Prostate gland (tissue), 2 donors: ENCODE measurements around the gene CFAP97D2. TPM values are rescaled to one million over a fixed set of nuclear protein-coding genes. Genes with fewer than 3 reads are reported as not detected.

Experiments used
- DNase-seq: peaks from one replicate; pipeline ENCODE4 v3.0.0-alpha.2; 2019; ENCODE audit warnings: low spot score
- H3K27ac ChIP-seq, 2 donors: fragments of 200-600 bp; sonication (generic); 2 replicates each; pipeline ENCODE4 v1.5.1; 2017 to 2019
- H3K27me3 ChIP-seq: fragments of 200-600 bp; sonication (generic); replicated peaks from 2 replicates; pipeline ENCODE4 v1.5.1; 2019; ENCODE audit not compliant: insufficient read depth
- H3K36me3 ChIP-seq, 2 donors: fragments of 200-600 bp; sonication (generic); 1 replicate in 1 of 2; 2 replicates in 1 of 2; pipeline versions ENCODE4 v1.5.1 to v1.8.1; 2017 to 2019
- H3K4me1 ChIP-seq: fragments of 200-600 bp; sonication (generic); replicated peaks from 2 replicates; pipeline ENCODE4 v1.5.1; 2019
- H3K4me3 ChIP-seq, 2 donors: fragments of 200-600 bp; sonication (generic); 2 replicates each; pipeline ENCODE4 v1.5.1; 2017 to 2019
- H3K9me3 ChIP-seq: fragments of 200-600 bp; sonication (generic); 2 replicates; pipeline ENCODE4 v1.5.1; 2017
- CTCF ChIP-seq, 4 experiments: fragments of 200-600 bp in 2 of 4; fragments of 450-650 bp in 2 of 4; sonication (generic) in 2 of 4; IDR thresholded peaks; 1 replicate in 3 of 4; 2 replicates in 1 of 4; pipeline ENCODE4 v1.5.1; 2016 to 2019; ENCODE audit warnings: antibody characterized with exemption in 4 of 4, mild to moderate bottlenecking in 2 of 4, moderate library complexity in 2 of 4
- POLR2A ChIP-seq: fragments of 450-650 bp; IDR thresholded peaks from one replicate; pipeline ENCODE4 v1.6.1; 2016; ENCODE audit warnings: antibody characterized with exemption, mild to moderate bottlenecking
- POLR2AphosphoS5 ChIP-seq: sonication (generic); formaldehyde crosslinking; IDR thresholded peaks from one replicate; pipeline ENCODE4 v1.6.1; 2017; ENCODE audit warnings: antibody characterized with exemption
- WGBS: methylation state at CpG from one replicate; pipeline ENCODE4 v1.1.5; 2018; 5-methylcytosine and 5-hydroxymethylcytosine counted together
- intact Hi-C: fragments of 100-400 bp; cut with DNase I; formaldehyde crosslinking; loops from one replicate; pipeline ENCODE4 v1.14.2; 2022
- total RNA-seq, 2 donors: library from RNA; depleted of rRNA; stranded (reverse); fragments of >200 nt; gene quantifications; one replicate each; pipeline ENCODE4 v1.1.0, GENCODE V29; 2016

CFAP97D2 gene
- total RNA-seq, 2 donors from 2014 or later: 0.62 TPM; not detected in 1

GRCh38 chr13:114256547-114256946 lies 77.5 kb downstream of the CFAP97D2 start:
- Histone ChIP-seq H3K27me3 (no peaks in the 10 kb centered on the region), H3K4me3 (no peak overlapping the region), H3K27ac (no peak overlapping the region), H3K4me1 (no peaks in the 10 kb centered on the region), H3K36me3 (peaks cover 0 to under 1% of the 10 kb centered on the region in 2 donors), H3K9me3 (no peaks in the 10 kb centered on the region)
- intact Hi-C loops: no loop called here
- 86% methylated on average over 1 of the region's 1 CpG for whole genome bisulfite sequencing
- no peak for TF ChIP-seq POLR2AphosphoS5
- TF ChIP-seq POLR2A: no peak
- TF ChIP-seq CTCF (IDR thresholded peaks at IDR 0.05): no peak
- no peak for DNase-seq

GRCh38 chr13:114257014-114257413 lies 78.0 kb downstream of the CFAP97D2 start:
- Histone ChIP-seq H3K27me3 (no peaks in the 10 kb centered on the region), H3K4me3 (no peak overlapping the region), H3K27ac (no peak overlapping the region), H3K9me3 (no peaks in the 10 kb centered on the region), H3K36me3 (no peaks in the 10 kb centered on the region), H3K4me1 (no peaks in the 10 kb centered on the region)
- intact Hi-C loops: no loop called here
- WGBS: 95% methylated on average over 4 of the region's 4 CpGs
- TF ChIP-seq CTCF (IDR thresholded peaks at IDR 0.05) (no peak), POLR2AphosphoS5 (no peak), POLR2A (no peak)
- DNase-seq: no peak

- Histone ChIP-seq H3K9me3 (no peaks in the 10 kb centered on the region), H3K27ac (no peak overlapping the region), H3K4me1 (no peaks in the 10 kb centered on the region), H3K27me3 (no peaks in the 10 kb centered on the region), H3K36me3 (peaks cover 0 to 7% of the 10 kb centered on the region in 2 donors), H3K4me3 (no peak overlapping the region)
- 57% methylated on average over 8 of the region's 8 CpGs for WGBS
- DNase-seq: peak; percentile 41
- intact Hi-C loops: no loop called here
- TF ChIP-seq POLR2AphosphoS5: peak; percentile 44
- TF ChIP-seq CTCF (IDR thresholded peaks at IDR 0.05): no peak
These were observed 79.5 kb downstream of the CFAP97D2 start for GRCh38 chr13:114258589-114258988.

GRCh38 chr13:114259374-114259773 lies 80.3 kb downstream of the CFAP97D2 start:
- Histone ChIP-seq H3K9me3 (no peaks in the 10 kb centered on the region), H3K36me3 (peaks cover 0 to 15% of the 10 kb centered on the region in 2 donors), H3K27me3 (no peaks in the 10 kb centered on the region), H3K27ac (peak overlapping the region in 1 of 2 donors; percentile 6), H3K4me1 (no peaks in the 10 kb centered on the region), H3K4me3 (no peak overlapping the region)
- no peak for TF ChIP-seq POLR2A
- no peak for TF ChIP-seq POLR2AphosphoS5
- TF ChIP-seq CTCF (IDR thresholded peaks at IDR 0.05): no peak
- intact Hi-C loops: no loop called here
- 58% methylated on average over 7 of the region's 7 CpGs for WGBS
- no peak for DNase-seq

GRCh38 chr13:114259974-114260373 lies 80.9 kb downstream of the CFAP97D2 start:
- no peaks in the 10 kb centered on the region for H3K4me1 ChIP-seq
- intact Hi-C loops: no loop called here
- H3K27me3 ChIP-seq: no peaks in the 10 kb centered on the region
- no peak overlapping the region for H3K4me3 ChIP-seq
- H3K27ac ChIP-seq: peak overlapping the region in 1 of 2 donors; percentile 6
- H3K9me3 ChIP-seq: no peaks in the 10 kb centered on the region
- TF ChIP-seq POLR2A: no peak
- TF ChIP-seq POLR2AphosphoS5: peak; percentile 79
- peaks cover 0 to 15% of the 10 kb centered on the region in 2 donors for H3K36me3 ChIP-seq
- 45% methylated on average over 4 of the region's 4 CpGs for WGBS
- peak; percentile 59 for DNase-seq
